ENCODE data around the gene RHOBTB3.

Gene RHOBTB3

DNA sequence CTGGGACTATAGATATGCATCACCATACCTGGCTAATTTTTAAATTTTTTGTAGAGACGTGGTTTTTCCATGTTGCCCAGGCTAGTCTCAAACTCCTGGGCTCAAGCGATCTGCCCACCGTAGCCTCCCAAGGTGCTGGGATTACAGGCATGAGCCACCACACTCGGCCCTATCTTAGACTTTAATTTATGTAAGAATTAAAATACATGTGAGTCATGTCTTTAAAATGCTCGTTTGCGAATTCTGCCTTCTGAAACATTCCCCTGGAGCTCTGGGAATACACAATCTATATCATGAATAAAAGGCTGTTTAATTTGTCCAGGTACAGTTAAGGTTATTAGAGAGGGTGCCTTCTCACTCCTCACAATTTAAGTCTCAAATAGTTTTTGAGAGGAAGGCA, 32.8 kb downstream of the RHOBTB3 start:
- DNase-seq (ENCODE audit: low read depth): no peak

- DNase-seq (ENCODE audit: low read depth): no peak
Observed at GRCh38 chr5:95768731-95769130, 37.6 kb downstream of the RHOBTB3 start.

DNA sequence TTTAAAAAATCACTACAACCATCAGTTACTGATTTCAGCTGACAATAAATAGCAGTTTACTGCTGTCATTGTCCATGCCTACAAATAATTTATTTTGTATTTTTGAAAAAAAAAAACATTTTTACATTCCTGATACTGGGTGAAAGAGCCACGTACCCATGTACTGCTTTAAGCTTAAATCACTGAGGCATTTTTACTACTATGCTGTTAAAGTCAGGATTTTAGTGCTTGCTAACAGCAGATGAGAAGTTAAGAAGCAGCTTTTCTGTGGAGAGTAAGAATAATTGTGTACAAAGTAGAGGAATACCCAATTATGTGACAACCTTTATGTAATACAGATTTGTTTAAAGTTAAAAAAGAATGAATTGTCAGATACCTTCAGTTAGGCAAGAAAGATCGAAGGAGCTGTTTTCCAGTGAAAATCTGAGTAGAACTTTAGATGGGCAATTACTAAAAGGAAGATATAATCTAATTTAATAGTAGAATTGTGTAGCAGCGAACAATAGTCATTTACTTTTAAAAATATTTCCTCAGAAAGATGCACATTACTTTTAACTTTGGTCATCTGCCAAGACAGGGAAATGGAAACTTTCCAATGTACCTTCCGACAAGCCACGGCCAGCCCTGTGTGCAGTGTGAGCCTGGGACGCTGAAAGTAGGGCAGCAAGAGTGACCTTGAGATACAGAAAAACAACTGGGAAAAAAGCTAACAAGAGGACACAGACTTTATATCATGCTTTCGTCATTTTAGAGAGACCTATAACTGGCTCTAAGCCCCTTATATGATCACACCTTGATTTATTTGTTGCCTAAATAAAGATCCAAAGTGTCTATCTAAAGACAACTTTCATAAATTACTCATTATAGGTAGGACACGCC, 39.9 kb downstream of the RHOBTB3 start:
- DNase-seq (ENCODE audit: low read depth): no peak

GRCh38 chr5:95771892-95772291, 40.8 kb downstream of the RHOBTB3 start:
- DNase-seq (ENCODE audit: low read depth): no peak

DNA sequence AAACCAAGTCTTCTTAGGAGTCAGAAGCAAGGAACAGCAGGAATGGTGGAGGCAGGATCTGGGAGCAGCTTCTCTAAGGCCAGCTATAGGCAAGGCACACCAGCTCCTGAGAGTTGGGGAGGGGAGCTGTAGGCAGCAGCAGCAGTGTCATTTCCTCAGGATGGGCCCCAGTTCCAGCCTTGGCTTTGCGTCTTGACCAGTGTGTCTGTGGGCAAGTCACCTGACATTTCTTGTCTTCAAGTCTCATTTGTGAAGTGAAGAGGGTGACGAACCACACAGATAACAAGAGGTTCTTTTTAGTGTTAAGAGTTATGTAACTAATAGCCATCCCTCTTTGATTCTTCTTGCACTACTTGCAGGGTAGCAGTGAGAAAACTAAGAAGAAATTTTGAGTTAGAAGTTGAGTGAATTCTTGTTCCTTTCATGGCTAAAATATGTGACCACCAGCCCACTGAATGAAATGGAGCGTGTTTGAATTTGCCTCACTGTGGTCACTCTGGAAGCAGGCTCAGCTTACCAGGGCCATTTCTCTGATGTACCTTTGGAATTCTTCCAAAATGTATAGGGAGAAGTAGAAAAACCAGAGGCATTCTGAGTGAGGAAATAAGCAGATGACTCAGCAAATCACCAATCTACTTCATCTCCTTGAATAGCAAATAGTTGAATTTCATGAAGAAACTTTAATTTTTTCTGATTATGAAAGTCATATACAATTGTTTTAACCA, 42.4 kb downstream of the RHOBTB3 start:
- peak; percentile 71 for DNase-seq (ENCODE audit: low read depth)

DNA sequence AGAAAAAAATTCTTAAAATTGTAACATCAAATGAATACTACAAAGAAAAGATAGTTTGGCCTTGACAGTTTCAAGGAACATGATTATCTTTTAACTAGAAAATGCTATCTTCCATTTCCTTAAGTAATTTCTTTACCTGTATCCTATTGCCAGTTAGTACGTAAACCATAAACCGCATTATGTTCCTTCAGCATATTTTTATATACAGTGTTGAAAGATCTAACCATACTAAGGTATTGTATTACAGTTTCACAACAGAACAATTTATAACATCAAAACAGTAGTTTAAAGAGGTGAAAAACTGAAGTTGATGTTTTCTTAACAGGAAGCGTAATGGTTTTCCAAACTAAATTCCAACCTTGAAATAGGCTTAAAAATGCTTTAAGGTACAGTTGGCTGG, 46.3 kb downstream of the RHOBTB3 start:
- DNase-seq (ENCODE audit: low read depth): no peak

GRCh38 chr5:95778713-95779436, 47.7 kb downstream of the RHOBTB3 start:
- DNase-seq (ENCODE audit: low read depth): no peak

DNA sequence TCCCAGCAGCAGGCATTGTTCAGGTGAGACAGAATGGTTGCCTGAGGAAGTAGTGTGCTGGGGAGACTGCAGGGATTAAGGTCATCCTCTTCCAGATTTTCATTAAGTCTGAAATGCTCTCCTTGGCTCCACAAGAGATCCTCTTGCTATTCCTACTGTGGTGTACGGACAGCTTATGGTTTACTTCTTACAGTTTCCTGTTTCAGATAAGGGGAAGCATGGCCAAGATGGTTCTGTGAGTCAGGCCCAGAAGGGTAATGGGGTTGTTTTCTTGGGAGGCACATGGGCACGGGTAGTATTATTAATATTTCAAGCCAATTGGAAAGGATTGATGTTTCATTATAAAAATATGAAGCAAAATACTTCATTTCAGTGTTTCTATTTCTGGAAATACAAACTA, 48.5 kb downstream of the RHOBTB3 start:
- peak; percentile 43 for DNase-seq (ENCODE audit: low read depth)

- DNase-seq (ENCODE audit: low read depth): peak; percentile 23
Observed at GRCh38 chr5:95780597-95780996, 49.5 kb downstream of the RHOBTB3 start.

GRCh38 chr5:95781101-95781583, 50.0 kb downstream of the RHOBTB3 start:
- peak; percentile 85 for DNase-seq (ENCODE audit: low read depth)

DNA sequence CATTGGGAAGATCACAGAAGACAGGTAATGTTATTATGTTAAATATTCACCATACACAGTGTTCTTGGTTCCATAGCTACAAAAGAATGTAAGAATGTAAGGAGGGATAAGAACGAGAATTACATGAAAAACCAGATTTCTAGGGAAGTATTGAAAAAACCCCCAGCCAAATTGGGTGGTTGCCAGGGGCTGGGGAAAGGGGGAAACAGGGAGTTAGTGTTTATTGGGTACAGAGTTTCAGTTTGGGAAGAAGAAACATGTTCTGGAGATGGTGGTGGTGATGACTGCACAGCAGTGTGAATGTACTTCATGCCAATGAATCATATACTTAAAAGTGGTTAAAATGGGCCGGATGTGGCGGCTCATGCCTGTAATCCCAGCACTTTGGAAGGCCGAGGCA, 51.0 kb downstream of the RHOBTB3 start:
- DNase-seq (ENCODE audit: low read depth): no peak

GRCh38 chr5:95783661-95784060, 52.5 kb downstream of the RHOBTB3 start:
- DNase-seq (ENCODE audit: low read depth): no peak

DNA sequence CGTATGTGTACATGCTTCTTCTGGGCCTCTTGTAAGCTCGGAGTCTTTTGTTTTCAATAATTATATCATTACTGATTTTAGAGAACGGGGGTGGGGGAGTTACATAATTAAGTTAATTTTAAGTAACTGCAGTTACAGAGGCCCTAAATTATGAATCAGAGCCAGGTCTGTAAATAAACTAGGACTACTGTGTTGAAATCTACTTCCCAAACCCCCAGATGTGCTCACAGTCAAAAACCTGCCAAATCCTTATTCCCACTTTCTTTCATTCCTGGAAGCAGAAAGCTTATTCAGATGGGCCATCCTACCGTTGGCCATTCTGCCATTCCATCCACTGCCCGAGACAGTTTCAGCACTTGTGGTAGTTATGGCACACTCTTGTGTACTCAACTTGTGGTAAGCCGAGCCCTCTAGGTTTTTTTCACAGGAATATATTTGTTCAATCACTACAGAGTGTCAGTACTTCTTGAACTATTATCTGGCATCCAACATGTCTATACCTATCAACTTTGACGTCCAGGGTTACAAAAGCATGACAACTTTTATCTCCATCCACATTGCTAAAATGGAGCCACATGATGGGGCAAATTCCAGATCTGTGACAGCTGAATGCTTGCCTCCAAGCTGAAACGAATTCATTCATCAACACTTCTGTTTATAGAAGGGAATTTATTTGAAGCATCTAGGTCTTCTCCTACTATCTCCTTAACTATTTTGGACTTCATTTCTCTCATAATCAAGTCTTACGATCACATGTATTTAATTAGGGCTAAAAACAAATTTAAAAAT, 53.6 kb downstream of the RHOBTB3 start:
- no peak for DNase-seq (ENCODE audit: low read depth)

- DNase-seq (ENCODE audit: low read depth): peak; percentile 90
Observed at GRCh38 chr5:95786821-95787418, 55.8 kb downstream of the RHOBTB3 start.

DNA sequence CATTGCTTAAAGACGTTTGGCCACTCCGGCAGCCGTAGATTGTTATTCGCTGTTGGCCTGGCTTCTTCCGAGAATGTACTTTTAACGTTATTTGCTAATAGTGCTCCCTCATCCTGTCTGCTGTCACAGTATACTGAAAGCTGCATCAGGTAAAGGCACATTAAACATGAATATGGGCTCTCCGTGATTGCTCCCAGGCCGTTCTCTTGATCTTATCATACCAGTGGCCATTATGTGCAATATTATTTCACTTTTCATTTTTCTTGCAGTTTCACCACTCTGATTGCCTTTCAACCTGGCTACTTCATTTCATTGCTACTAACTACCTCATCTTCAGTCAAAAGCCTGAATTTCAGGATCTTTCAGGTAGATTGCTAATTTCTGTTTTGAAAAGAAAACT, 57.4 kb downstream of the RHOBTB3 start:
- no peak for DNase-seq (ENCODE audit: low read depth)

GRCh38 chr5:95791751-95792150, 60.6 kb downstream of the RHOBTB3 start:
- no peak for DNase-seq (ENCODE audit: low read depth)

DNA sequence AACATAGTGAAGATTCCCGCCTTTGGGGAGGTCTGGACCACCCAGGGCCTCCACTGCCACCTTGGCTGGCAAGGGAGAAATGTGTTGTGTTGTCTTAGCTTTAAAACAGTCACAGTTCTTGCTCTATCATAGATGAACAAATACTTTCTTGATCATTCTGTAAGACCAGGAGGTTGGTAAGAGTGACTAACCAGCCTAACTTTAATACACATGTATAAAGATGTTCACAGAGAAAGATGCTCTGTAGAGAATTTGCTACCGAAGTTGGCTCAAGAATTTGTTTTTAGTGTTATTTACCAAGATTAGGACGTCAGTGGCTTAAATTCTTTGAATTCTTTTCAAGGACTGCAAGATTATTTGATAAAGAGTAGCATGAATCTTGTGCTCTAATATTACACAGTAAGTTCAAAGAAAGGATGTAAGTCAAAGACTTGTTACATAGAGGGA, 63.0 kb downstream of the RHOBTB3 start:
- DNase-seq (ENCODE audit: low read depth): peak; percentile 85

GRCh38 chr5:95797301-95797700, 66.2 kb downstream of the RHOBTB3 start:
- DNase-seq (ENCODE audit: low read depth): no peak

DNA sequence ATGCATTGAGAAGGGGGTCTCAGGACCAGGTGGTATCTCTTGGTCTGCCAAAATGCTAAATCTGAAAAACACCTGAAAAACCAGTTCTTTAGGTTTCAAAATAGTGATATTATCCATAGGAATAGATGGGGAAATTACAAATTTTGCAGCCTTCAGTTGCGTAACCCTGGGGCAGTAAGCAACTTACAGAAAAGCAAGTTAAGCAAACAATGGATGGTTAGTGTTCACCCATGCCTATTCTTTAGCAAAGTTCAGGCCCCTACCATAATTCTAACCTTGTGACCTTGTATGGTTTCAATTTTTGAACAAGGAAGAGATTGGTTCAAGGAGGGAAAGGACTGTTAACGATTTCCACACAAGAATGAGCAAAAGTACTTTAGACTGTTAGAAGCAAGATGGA, 66.9 kb downstream of the RHOBTB3 start:
- DNase-seq (ENCODE audit: low read depth): no peak

DNA sequence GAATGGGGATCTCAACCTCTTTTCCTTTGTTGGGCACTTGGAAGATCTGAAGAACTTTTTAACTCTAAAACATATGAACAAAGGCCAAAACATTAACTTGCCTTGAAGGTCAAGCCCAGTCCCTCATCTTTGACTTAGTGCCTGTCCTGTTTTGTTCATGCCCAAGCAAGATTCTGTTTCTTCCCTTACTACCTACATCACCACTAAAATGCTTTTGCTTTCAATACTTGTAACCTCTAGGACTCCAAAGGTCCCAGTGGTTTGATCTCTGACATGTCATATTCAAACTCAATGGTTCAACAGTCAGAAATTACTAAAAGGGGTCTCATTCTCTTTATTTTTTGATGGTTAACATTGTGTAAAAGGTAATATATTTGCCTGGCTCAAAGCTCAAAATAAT, 67.4 kb downstream of the RHOBTB3 start:
- DNase-seq (ENCODE audit: low read depth): no peak

DNA sequence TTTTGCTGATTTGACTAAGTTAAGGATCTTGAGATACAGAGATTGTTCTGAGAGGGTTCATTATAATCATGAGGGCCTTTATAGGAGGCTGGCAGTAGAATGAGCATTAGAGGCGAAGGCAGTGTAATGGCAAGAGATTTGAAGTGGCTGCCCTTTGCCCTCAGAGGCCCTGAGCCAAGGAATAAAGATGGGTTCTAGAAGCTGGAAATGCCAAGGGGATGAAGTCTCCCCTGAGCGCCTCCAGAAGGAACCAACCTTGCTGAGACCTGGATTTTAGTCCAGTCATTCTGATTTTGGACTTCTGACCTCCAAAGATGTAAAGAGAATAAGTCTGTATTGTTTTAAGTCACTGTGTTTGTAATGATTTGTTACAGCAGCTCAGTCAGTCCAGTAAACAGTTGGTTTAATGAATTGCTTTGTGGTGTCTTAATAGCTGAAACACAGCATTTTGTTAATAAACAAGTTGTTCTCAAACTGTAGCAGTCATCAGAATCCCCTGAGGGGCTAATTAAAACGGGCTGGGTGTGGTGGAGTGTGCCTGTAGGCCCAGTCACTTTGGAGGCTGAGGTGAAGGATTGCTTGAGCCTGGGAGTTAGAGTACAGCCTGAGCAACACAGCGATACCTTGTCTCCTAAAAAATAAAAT, 68.2 kb downstream of the RHOBTB3 start:
- peak; percentile 18 for DNase-seq (ENCODE audit: low read depth)

Measured in EH (cell line).